CD14-positive monocyte (primary cell): ENCODE results near the gene KDM6A. TPM values are rescaled to one million over a fixed set of nuclear protein-coding genes. Genes with fewer than 3 reads are reported as not detected.

Experiments
- DNase-seq, 3 donors: peaks; one replicate each; pipeline ENCODE4 v3.0.0-alpha.2; 2011 to 2022
- H2AFZ ChIP-seq: 2 replicates; pipeline ENCODE4 v1.6.0; 2012; ENCODE audit warnings: mild to moderate bottlenecking, low read depth, low read length, inconsistent platforms; ENCODE audit not compliant: insufficient read depth, poor library complexity, severe bottlenecking
- H3K27ac ChIP-seq, 2 donors: 1 replicate in 1 of 2; 2 replicates in 1 of 2; pipeline ENCODE4 v1.5.1; 2012 to 2013; ENCODE audit warnings: low read length in 2 of 2, control low read depth in 1 of 2, inconsistent platforms in 1 of 2, low read depth in 1 of 2, mild to moderate bottlenecking in 1 of 2
- H3K27me3 ChIP-seq, 2 donors: one replicate each; pipeline versions ENCODE4 v1.6.0 to v1.6.1; 2011 to 2013; ENCODE audit warnings: low read length in 2 of 2; ENCODE audit not compliant: control insufficient read depth in 2 of 2, insufficient read depth in 2 of 2
- H3K36me3 ChIP-seq, 2 donors: replicated peaks in 1 of 2; 1 replicate in 1 of 2; 2 replicates in 1 of 2; pipeline versions ENCODE4 v1.5.1 to v1.6.1; 2012 to 2013; ENCODE audit warnings: low read length in 2 of 2, control low read depth in 1 of 2, inconsistent platforms in 1 of 2, mild to moderate bottlenecking in 1 of 2; ENCODE audit not compliant: insufficient read depth in 2 of 2, control insufficient read depth in 1 of 2
- H3K4me1 ChIP-seq, 2 donors: 1 replicate in 1 of 2; 2 replicates in 1 of 2; pipeline versions ENCODE4 v1.5.1 to v1.6.1; 2012 to 2013; ENCODE audit warnings: low read length in 2 of 2, control low read depth in 1 of 2, inconsistent platforms in 1 of 2, mild to moderate bottlenecking in 1 of 2, moderate library complexity in 1 of 2; ENCODE audit not compliant: insufficient read depth in 2 of 2, control insufficient read depth in 1 of 2
- H3K4me2 ChIP-seq: replicated peaks from 2 replicates; pipeline ENCODE3; 2012; ENCODE audit warnings: low read length, moderate library complexity, mild to moderate bottlenecking; ENCODE audit not compliant: poor library complexity, severe bottlenecking; ENCODE audit errors: extremely low read depth
- H3K4me3 ChIP-seq, 3 experiments: fragments of 200-600 bp in 1 of 3; sonication (generic) in 1 of 3; replicated peaks in 1 of 3; 1 replicate in 2 of 3; 2 replicates in 1 of 3; pipeline ENCODE4 v1.5.1; 2011 to 2013; ENCODE audit warnings: low read length in 3 of 3, mild to moderate bottlenecking in 3 of 3, control low read depth in 2 of 3, low read depth in 2 of 3, inconsistent platforms in 1 of 3, moderate library complexity in 1 of 3
- H3K79me2 ChIP-seq: 2 replicates; pipeline ENCODE4 v1.6.0; 2012; ENCODE audit warnings: mild to moderate bottlenecking, control low read depth, inconsistent platforms, low read length, moderate library complexity; ENCODE audit not compliant: insufficient read depth
- H3K9ac ChIP-seq: 2 replicates; pipeline ENCODE4 v1.6.0; 2017; ENCODE audit warnings: low read length, mild to moderate bottlenecking; ENCODE audit not compliant: insufficient read depth, poor library complexity, severe bottlenecking
- H3K9me3 ChIP-seq, 2 donors: replicated peaks in 1 of 2; 1 replicate in 1 of 2; 2 replicates in 1 of 2; pipeline versions ENCODE4 v1.5.1 to v1.6.1; 2012 to 2013; ENCODE audit warnings: low read length in 2 of 2, control low read depth in 1 of 2; ENCODE audit not compliant: control insufficient read depth in 1 of 2, insufficient read depth in 1 of 2
- H4K20me1 ChIP-seq: 2 replicates; pipeline ENCODE4 v1.6.0; 2012; ENCODE audit warnings: mild to moderate bottlenecking, low read length, control low read depth, moderate library complexity; ENCODE audit not compliant: insufficient read depth
- H3K27ac Mint-ChIP-seq, 7 donors: one replicate each; pipeline ENCODE4 v1.8.0; 2020; ENCODE audit warnings: mild to moderate bottlenecking in 7 of 7, mixed read lengths in 7 of 7, moderate library complexity in 6 of 7, inconsistent platforms in 2 of 7
- H3K27me3 Mint-ChIP-seq, 3 donors: one replicate each; pipeline ENCODE4 v1.8.0; 2021 to 2022; ENCODE audit warnings: low read depth in 3 of 3, mild to moderate bottlenecking in 3 of 3, mixed read lengths in 3 of 3, moderate library complexity in 3 of 3, inconsistent platforms in 1 of 3
- H3K36me3 Mint-ChIP-seq, 2 donors: one replicate each; pipeline ENCODE4 v1.8.0; 2020; ENCODE audit warnings: mixed read lengths in 2 of 2, inconsistent platforms in 1 of 2, mild to moderate bottlenecking in 1 of 2
- H3K4me1 Mint-ChIP-seq: one replicate; pipeline ENCODE4 v1.8.0; 2020; ENCODE audit warnings: mild to moderate bottlenecking, mixed read lengths
- H3K4me3 Mint-ChIP-seq, 2 donors: one replicate each; pipeline ENCODE4 v1.8.0; 2020; ENCODE audit warnings: mild to moderate bottlenecking in 2 of 2, mixed read lengths in 2 of 2, moderate library complexity in 1 of 2
- H3K9me3 Mint-ChIP-seq, 7 donors: one replicate each; pipeline ENCODE4 v1.8.0; 2020 to 2022; ENCODE audit warnings: mixed read lengths in 7 of 7, mild to moderate bottlenecking in 6 of 7, moderate library complexity in 6 of 7, inconsistent platforms in 2 of 7
- CTCF ChIP-seq: fragments of 200-600 bp; IDR thresholded peaks from one replicate; pipeline ENCODE4 v1.8.0; 2022; ENCODE audit warnings: antibody characterized with exemption, mild to moderate bottlenecking
- WGBS: methylation state at CpG from one replicate; pipeline ENCODE4 v1.1.5; 2013; ENCODE audit warnings: missing lambda C conversion rate; ENCODE audit not compliant: insufficient coverage; 5-methylcytosine and 5-hydroxymethylcytosine counted together
- intact Hi-C, 2 donors: fragments of 100-400 bp; cut with micrococcal nuclease; formaldehyde crosslinking; loops; one replicate each; pipeline versions ENCODE4 v1.15.0 to v1.15.1; 2023
- polyA plus RNA-seq, 3 donors: library from polyadenylated mRNA; depleted of rRNA in 1 of 3; unstranded in 2 of 3; stranded (reverse) in 1 of 3; fragments of 300-500 nt in 2 of 3; fragments of >200 nt in 1 of 3; fragmentation: Illumina TruSeq in 2 of 3; gene quantifications; 1 replicate in 2 of 3; 2 replicates in 1 of 3; pipeline ENCODE4 v1.2.3, GENCODE V29; 2012 to 2021

Gene KDM6A
- polyA plus RNA-seq, 3 donors = 7.6 to 35.0 (median 13.8) TPM

GRCh38 chrX:44897539-44897938 lies 24.6 kb downstream of the KDM6A start:
- intact Hi-C loops = no loop called here
- H3K9me3 ChIP-seq = peaks cover 0 to 7% of the 10 kb centered on the region in 2 donors
- H2AFZ ChIP-seq = no peak overlapping the region
- no peaks in the 10 kb centered on the region for H3K27me3 Mint-ChIP-seq
- H3K9ac ChIP-seq = no peak overlapping the region
- H3K36me3 Mint-ChIP-seq = peaks cover 0 to 9% of the 10 kb centered on the region in 2 donors
- peaks cover 47% of the 10 kb centered on the region for H3K4me1 Mint-ChIP-seq
- H3K27me3 ChIP-seq = no peaks in the 10 kb centered on the region
- peak overlapping the region in 2 of 7 donors; percentile 42 to 62 for H3K27ac Mint-ChIP-seq
- H3K4me3 Mint-ChIP-seq = no peak overlapping the region
- H3K36me3 ChIP-seq = no peaks in the 10 kb centered on the region
- WGBS = 100% methylated on average over 1 of the region's 2 CpGs
- no peak overlapping the region for H3K4me2 ChIP-seq
- peaks cover 4 to 19% (median 10%) of the 10 kb centered on the region in 7 donors for H3K9me3 Mint-ChIP-seq
- H3K27ac ChIP-seq = peak overlapping the region in 1 of 2 donors; percentile 46
- peaks cover 17 to 45% of the 10 kb centered on the region in 2 donors for H3K4me1 ChIP-seq
- no peak for DNase-seq
- TF ChIP-seq CTCF = no peak
- peaks cover 99% of the 10 kb centered on the region for H4K20me1 ChIP-seq
- H3K79me2 ChIP-seq = peaks cover 100% of the 10 kb centered on the region
- no peak overlapping the region for H3K4me3 ChIP-seq

DNA sequence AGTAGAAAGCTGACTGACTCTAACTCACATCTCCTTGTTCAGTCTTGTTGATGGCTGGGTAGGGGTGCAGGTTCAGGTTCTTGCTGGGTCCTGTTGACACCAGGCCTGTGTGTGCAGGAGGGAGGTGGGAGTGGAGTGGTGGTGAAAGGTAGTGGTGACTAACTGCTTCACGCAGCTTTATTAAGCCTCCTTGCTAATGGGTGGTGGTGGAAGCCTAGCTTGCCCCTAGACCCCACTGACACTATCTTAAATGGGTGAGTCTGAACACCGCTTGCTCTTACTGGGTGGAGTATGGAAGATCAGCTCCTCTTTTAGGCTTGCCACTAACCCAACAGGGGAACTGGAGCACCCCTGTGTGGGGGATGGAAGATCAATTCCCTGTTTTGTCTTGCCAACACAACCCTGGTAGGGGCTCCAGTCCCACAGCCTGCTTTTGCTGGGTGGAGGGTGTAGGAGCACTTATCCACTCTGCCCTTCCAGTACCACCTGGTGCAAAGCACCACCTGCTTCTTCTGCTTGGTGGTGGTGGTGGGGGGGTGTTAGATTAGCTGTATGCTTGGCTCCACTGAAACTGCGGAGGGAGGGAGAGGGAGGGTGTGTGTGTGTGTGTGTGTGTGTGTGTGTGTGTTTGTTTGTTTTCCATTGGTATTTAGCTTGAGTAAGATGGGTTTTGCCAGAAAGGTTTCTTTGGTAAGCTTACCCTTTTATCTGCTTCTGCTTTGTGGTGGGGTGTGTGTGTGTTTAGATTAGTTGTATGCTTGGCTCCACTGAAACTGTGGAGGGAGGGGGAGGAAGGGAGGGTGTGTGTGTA lies 25.6 kb downstream of the KDM6A start:
- H3K4me3 Mint-ChIP-seq = no peak overlapping the region
- Histone ChIP-seq H3K4me1 (peaks cover 17 to 43% of the 10 kb centered on the region in 2 donors), H3K27ac (peak overlapping the region in 1 of 2 donors; percentile 26), H3K36me3 (no peaks in the 10 kb centered on the region), H3K9me3 (peaks cover 0 to 7% of the 10 kb centered on the region in 2 donors), H3K79me2 (peaks cover 100% of the 10 kb centered on the region), H3K4me2 (no peak overlapping the region), H2AFZ (no peak overlapping the region), H3K4me3 (no peak overlapping the region), H3K9ac (no peak overlapping the region), H4K20me1 (peaks cover 99% of the 10 kb centered on the region), H3K27me3 (no peaks in the 10 kb centered on the region)
- no CpG with 5 or more reads among the region's 3 CpGs for WGBS
- intact Hi-C loops = no loop called here
- DNase-seq = peak in 1 of 3 donors; percentile 11
- H3K36me3 Mint-ChIP-seq = peaks cover 0 to 9% of the 10 kb centered on the region in 2 donors
- H3K9me3 Mint-ChIP-seq = peaks cover 4 to 24% (median 14%) of the 10 kb centered on the region in 7 donors
- no peaks in the 10 kb centered on the region for H3K27me3 Mint-ChIP-seq
- H3K4me1 Mint-ChIP-seq = peaks cover 46% of the 10 kb centered on the region
- peak overlapping the region in 4 of 7 donors; percentile 30 to 82 (median 68) for H3K27ac Mint-ChIP-seq
- TF ChIP-seq CTCF = no peak
